Ovary (tissue), 3 donors: ENCODE measurements around the gene AVPI1.
A peak's percentile ranks its signal among the peaks of the same experiment; 100 is the strongest.

Experiments used
- POLR2A ChIP-seq: fragments of 450-650 bp; IDR thresholded peaks from one replicate; pipeline ENCODE4 v1.6.1; 2017; ENCODE audit warnings: antibody characterized with exemption, mild to moderate bottlenecking, moderate library complexity
- TF ChIP-seq, protein P1 (sequence below), 3 donors: fragments of 450-650 bp in 2 of 3; fragments of 200-600 bp in 1 of 3; IDR thresholded peaks; one replicate each; pipeline versions ENCODE4 v1.5.1 to v1.8.0; 2016 to 2022; ENCODE audit warnings: antibody characterized with exemption in 3 of 3, mild to moderate bottlenecking in 1 of 3
- donor health status: DM: no; HTN: no; CAD: no.

DNA sequence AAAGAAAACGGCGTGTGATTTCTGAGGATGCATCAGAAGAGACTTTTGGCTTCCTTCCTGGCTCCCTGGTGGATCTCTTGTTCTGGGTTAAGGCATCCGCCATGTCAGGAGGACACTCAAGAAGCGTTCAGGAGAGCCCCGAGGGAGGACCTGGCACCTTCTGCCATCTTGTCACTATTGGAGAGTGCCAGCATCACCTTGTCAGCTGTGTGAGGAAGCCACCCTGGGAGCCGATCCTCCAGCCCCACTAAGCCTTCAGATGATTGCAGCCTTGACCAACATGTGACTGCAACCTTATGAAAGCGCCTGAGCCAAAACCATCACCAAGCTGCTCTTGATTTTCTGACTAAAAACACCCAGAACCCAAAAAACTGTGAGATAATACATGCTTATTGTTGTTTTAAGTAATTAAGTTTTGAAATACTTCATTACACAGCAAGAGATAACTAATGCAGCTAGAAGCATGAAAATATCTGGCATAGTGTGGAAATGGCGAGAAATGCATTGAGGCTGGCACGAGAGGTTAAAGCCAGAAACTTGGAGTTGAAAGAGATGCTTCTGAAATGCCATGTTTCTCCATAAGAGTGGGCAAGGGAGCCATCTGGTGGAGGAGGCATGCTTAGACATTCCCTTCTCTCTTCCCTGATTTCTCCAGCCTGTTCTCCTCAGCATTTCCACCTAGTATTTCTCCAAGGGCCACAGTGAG lies 44.5 kb upstream of the AVPI1 start:
- TF ChIP-seq, protein P1, sequence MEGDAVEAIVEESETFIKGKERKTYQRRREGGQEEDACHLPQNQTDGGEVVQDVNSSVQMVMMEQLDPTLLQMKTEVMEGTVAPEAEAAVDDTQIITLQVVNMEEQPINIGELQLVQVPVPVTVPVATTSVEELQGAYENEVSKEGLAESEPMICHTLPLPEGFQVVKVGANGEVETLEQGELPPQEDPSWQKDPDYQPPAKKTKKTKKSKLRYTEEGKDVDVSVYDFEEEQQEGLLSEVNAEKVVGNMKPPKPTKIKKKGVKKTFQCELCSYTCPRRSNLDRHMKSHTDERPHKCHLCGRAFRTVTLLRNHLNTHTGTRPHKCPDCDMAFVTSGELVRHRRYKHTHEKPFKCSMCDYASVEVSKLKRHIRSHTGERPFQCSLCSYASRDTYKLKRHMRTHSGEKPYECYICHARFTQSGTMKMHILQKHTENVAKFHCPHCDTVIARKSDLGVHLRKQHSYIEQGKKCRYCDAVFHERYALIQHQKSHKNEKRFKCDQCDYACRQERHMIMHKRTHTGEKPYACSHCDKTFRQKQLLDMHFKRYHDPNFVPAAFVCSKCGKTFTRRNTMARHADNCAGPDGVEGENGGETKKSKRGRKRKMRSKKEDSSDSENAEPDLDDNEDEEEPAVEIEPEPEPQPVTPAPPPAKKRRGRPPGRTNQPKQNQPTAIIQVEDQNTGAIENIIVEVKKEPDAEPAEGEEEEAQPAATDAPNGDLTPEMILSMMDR (IDR thresholded peaks at IDR 0.05): peak; percentile 46 to 91 (median 90)
- TF ChIP-seq POLR2A: no peak
